Heart right ventricle (tissue), 16 donors: Measurements from ENCODE around the gene CSMD2. TPM values are rescaled to one million over a fixed set of nuclear protein-coding genes. Genes with fewer than 3 reads are reported as not detected.

Experiments used
- ATAC-seq, 8 donors: fragments of 200-7000 bp; cut with Tn5 transposase; one replicate each; pipeline ENCODE4 v1.9.1; 2020; ENCODE audit warnings: mild to moderate bottlenecking in 8 of 8, moderate library complexity in 8 of 8, moderate number of reproducible peaks in 1 of 8
- DNase-seq, 2 donors: peaks; one replicate each; pipeline ENCODE4 v3.0.0-alpha.2; 2020
- H3K27ac ChIP-seq, 10 donors: fragments of 200-600 bp; sonication (generic) in 2 of 10; one replicate each; pipeline versions ENCODE4 v1.5.0 to v1.8.0; 2020 to 2022; ENCODE audit warnings: mild to moderate bottlenecking in 3 of 10
- H3K27me3 ChIP-seq, 7 donors: fragments of 200-600 bp; one replicate each; pipeline ENCODE4 v1.8.0; 2021 to 2022; ENCODE audit warnings: mild to moderate bottlenecking in 2 of 7
- H3K36me3 ChIP-seq, 9 donors: fragments of 200-600 bp; sonication (generic) in 1 of 9; one replicate each; pipeline versions ENCODE4 v1.5.0 to v1.8.0; 2020 to 2022; ENCODE audit warnings: mild to moderate bottlenecking in 2 of 9
- H3K4me1 ChIP-seq, 9 donors: fragments of 200-600 bp; sonication (generic) in 1 of 9; one replicate each; pipeline versions ENCODE4 v1.5.0 to v1.8.0; 2020 to 2022; ENCODE audit warnings: mild to moderate bottlenecking in 4 of 9
- H3K4me3 ChIP-seq, 10 donors: fragments of 200-600 bp; sonication (generic) in 2 of 10; one replicate each; pipeline versions ENCODE4 v1.5.0 to v1.8.0; 2020 to 2022; ENCODE audit warnings: mild to moderate bottlenecking in 7 of 10, moderate library complexity in 2 of 10
- H3K9me3 ChIP-seq, 11 donors: fragments of 200-600 bp in 10 of 11; sonication (generic) in 2 of 11; one replicate each; pipeline versions ENCODE4 v1.5.0 to v1.8.0; 2013 to 2022; ENCODE audit warnings: mild to moderate bottlenecking in 2 of 11, control low read depth in 1 of 11, moderate library complexity in 1 of 11
- WGBS, 2 donors: extraction: QIAGEN DNeasy Blood & Tissue Kit; methylation state at CpG; one replicate each; pipeline ENCODE4 v1.1.7; 2013; ENCODE audit warnings: inconsistent platforms in 1 of 2; 5-methylcytosine and 5-hydroxymethylcytosine counted together
- intact Hi-C, 10 donors: fragments of 100-400 bp; cut with DNase I; formaldehyde crosslinking; loops; one replicate each; pipeline versions ENCODE4 v1.11.1 to v1.14.2; 2022
- polyA plus RNA-seq, 2 donors: library from polyadenylated mRNA; stranded (reverse); fragments of 200-250 nt; gene quantifications; one replicate each; pipeline ENCODE4 v1.2.3, GENCODE V29; 2013
- total RNA-seq, 10 donors: library from RNA; stranded (reverse); fragmentation: NEBNext Ultra II Directional in 3 of 10; extraction: Animal tissue kit (Norgen Biotek cat#: 25700) in 3 of 10; gene quantifications; one replicate each; pipeline versions ENCODE4 v1.2.1 to v1.2.4, GENCODE V29; 2021 to 2023
- TF ChIP-seq, protein P1 (sequence below), 9 donors: fragments of 200-600 bp; sonication (generic) in 2 of 9; IDR thresholded peaks; one replicate each; pipeline versions ENCODE4 v1.5.0 to v1.8.0; 2021 to 2022; ENCODE audit warnings: antibody characterized with exemption in 9 of 9, mild to moderate bottlenecking in 5 of 9, moderate library complexity in 1 of 9
- donor health status: Arrhythmogenic right ventricular cardiomyopathy.
- donor health status: ischemic (EF 13 %, LVEDD 7.1; RV severe dilation, severe dysfunction).
- donor health status: healthy with polysubstance abuse.
- donor health status: DM: no; HTN: yes; CAD: no.
- donor health status: DM: no; HTN: no; CAD: no.
- donor health status: ischemic (EF 25% LVEDD 6.9; RV normal size, moderate dysfunction).
- donor health status: ischemic (EF 25% LVEDD 5.7; RV mildly dilated, moderate dysfunction).
- donor health status: healthy.
- donor health status: DM: yes; HTN: yes; CAD: no.
- donor health status: Ischemic cardiomyopathy.
- donor health status: ischemic (EF 35%, LVEDD 5.7; RV mildly dilated, moderate dysfunction).
- donor health status: nonischemic (EF 11% LVEDD 7.7; RV severe dilation, severe dysfunction).
- donor health status: DM: yes; HTN: yes; CAD: no.
- donor health status: PGD.
- donor health status: ischemic (EF 29% LVEDD 5.4; RV normal size, mild dysfunction).
- donor health status: nonischemic (EF 23%, LVEDD 6.1; RV moderate dilation, normal function).

CSMD2 gene
- total and polyA plus RNA-seq, 12 donors, result 0.04 to 0.97 (median 0.14) TPM; not detected in 1

DNA sequence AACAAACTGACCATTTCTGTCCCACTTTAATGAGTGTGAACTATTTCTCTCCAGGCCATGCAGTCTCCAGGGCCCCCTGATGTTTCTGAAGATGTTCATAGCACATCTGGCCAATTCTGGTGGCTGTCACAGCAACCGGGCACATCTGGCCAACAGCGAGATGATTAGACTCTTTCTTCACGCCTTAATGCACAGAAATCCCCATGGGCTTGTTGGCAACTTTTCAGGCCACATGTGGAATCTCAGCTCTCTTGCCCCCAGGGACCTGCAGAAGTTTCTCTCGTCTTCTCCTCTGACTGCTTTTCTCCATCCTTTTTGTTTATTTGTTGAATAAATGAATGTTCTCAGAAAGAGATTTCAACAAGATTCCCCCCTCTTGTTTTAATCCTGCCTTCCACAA, 372.4 kb downstream of the CSMD2 start:
- H3K27ac ChIP-seq, result no peak overlapping the region
- no peak overlapping the region for H3K4me3 ChIP-seq
- ATAC-seq, result no peak
- no peaks in the 10 kb centered on the region for H3K4me1 ChIP-seq
- no peak for DNase-seq
- TF ChIP-seq, protein P1, sequence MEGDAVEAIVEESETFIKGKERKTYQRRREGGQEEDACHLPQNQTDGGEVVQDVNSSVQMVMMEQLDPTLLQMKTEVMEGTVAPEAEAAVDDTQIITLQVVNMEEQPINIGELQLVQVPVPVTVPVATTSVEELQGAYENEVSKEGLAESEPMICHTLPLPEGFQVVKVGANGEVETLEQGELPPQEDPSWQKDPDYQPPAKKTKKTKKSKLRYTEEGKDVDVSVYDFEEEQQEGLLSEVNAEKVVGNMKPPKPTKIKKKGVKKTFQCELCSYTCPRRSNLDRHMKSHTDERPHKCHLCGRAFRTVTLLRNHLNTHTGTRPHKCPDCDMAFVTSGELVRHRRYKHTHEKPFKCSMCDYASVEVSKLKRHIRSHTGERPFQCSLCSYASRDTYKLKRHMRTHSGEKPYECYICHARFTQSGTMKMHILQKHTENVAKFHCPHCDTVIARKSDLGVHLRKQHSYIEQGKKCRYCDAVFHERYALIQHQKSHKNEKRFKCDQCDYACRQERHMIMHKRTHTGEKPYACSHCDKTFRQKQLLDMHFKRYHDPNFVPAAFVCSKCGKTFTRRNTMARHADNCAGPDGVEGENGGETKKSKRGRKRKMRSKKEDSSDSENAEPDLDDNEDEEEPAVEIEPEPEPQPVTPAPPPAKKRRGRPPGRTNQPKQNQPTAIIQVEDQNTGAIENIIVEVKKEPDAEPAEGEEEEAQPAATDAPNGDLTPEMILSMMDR (IDR thresholded peaks at IDR 0.05), result no peak
- H3K27me3 ChIP-seq, result peaks cover 0 to 12% (median 2%) of the 10 kb centered on the region in 7 donors
- no peaks in the 10 kb centered on the region for H3K36me3 ChIP-seq
- 50 to 51% methylated on average over 4 of the region's 4 CpGs for WGBS, 2 donors
- peaks cover 0 to 21% (median 4%) of the 10 kb centered on the region in 11 donors for H3K9me3 ChIP-seq
- intact Hi-C loops, result no loop called here

DNA sequence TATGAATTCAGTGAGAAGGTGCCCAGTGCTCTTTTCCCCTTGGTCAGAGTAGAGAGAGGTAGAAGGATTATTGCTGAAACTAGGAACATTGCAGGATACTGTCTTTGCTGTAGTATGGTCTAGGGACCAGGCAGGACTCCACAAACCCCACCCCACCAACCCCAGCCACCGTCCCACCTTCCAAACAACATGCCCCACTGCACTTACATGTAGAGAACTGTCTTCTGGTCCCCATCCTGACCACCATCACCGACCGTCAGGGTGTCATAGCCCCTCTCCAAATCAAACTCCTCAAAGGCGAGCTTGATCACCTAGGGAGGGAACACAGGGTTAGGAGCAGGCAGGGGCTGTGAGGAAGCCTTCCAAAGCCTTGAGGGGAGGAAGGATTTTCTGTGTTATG, 372.8 kb downstream of the CSMD2 start:
- Histone ChIP-seq H3K4me3 (no peak overlapping the region), H3K27ac (no peak overlapping the region), H3K4me1 (no peaks in the 10 kb centered on the region), H3K9me3 (peaks cover 0 to 17% (median 0%) of the 10 kb centered on the region in 11 donors), H3K27me3 (peaks cover 0 to 16% (median 7%) of the 10 kb centered on the region in 7 donors), H3K36me3 (no peaks in the 10 kb centered on the region)
- no peak for DNase-seq
- WGBS, 2 donors, result 73 to 81% methylated on average over 4 of the region's 4 CpGs
- intact Hi-C loops, result no loop called here
- no peak for ATAC-seq
- TF ChIP-seq, protein P1 (IDR thresholded peaks at IDR 0.05), result no peak

DNA sequence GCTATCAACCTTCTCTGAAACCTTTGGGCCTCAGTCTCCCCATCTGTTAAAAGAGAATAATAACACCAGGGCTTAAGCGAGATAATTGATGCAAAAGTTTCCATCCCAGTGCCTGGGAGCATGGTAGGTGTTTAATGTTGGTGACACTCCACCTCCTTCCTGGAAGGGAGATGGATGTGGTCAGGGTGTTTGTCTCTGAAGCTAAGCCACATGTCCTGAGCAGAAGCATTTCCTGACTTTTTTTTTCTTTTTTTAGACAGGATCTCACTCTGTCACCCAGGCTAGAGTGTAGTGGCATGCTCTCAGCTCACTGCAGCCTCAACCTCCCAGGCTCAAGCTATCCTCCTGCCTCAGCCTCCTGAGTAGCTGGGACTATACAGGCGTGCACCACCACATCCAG, 373.8 kb downstream of the CSMD2 start:
- TF ChIP-seq, protein P1 (IDR thresholded peaks at IDR 0.05), result no peak
- Histone ChIP-seq H3K27ac (no peak overlapping the region), H3K36me3 (no peaks in the 10 kb centered on the region), H3K27me3 (peaks cover 0 to 18% (median 11%) of the 10 kb centered on the region in 7 donors), H3K4me3 (no peak overlapping the region), H3K4me1 (no peaks in the 10 kb centered on the region), H3K9me3 (peaks cover 0 to 7% (median 0%) of the 10 kb centered on the region in 11 donors)
- WGBS, 2 donors, result 86 to 95% methylated on average over 2 of the region's 2 CpGs
- ATAC-seq, result no peak
- DNase-seq, result no peak
- intact Hi-C loops, result no loop called here

DNA sequence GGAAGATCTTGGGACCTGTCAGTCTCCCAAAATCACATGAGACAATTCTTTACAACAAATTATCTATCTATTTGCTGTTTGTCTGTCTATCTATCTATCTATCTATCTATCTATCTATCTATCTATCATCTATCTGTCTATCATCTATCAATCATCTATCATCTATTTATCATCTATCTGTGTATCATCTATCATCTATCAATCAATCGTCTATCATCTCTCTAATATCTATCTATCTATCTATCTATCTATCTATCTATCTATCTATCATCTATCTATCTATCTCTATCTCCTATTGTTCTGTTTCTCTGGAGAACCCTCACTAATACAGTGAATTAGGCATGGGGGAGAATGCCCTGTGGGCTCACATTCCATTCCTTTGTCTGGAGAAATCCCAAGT, 374.5 kb downstream of the CSMD2 start:
- H3K36me3 ChIP-seq, result no peaks in the 10 kb centered on the region
- TF ChIP-seq, protein P1 (IDR thresholded peaks at IDR 0.05), result no peak
- peaks cover 0 to 18% (median 11%) of the 10 kb centered on the region in 7 donors for H3K27me3 ChIP-seq
- no peak overlapping the region for H3K27ac ChIP-seq
- intact Hi-C loops, result no loop called here
- H3K4me3 ChIP-seq, result no peak overlapping the region
- no peaks in the 10 kb centered on the region for H3K4me1 ChIP-seq
- DNase-seq, result no peak
- 91 to 93% methylated on average over 1 of the region's 1 CpG for WGBS, 2 donors
- peaks cover 0 to under 1% (median 0%) of the 10 kb centered on the region in 11 donors for H3K9me3 ChIP-seq
- no peak for ATAC-seq
